Nephron (organoid): Measurements from ENCODE around the gene RESF1.

Experiments used
- H3K27ac Mint-ChIP-seq, 3 experiments: 2 replicates each; pipeline ENCODE4 v1.8.0; 2020; ENCODE audit warnings: mixed read lengths in 3 of 3, mild to moderate bottlenecking in 2 of 3, moderate library complexity in 1 of 3
- H3K27me3 Mint-ChIP-seq: 2 replicates; pipeline ENCODE4 v1.8.0; 2021; ENCODE audit warnings: low read depth, mild to moderate bottlenecking, moderate library complexity, mixed read lengths
- H3K36me3 Mint-ChIP-seq: 2 replicates; pipeline ENCODE4 v1.8.0; 2020; ENCODE audit warnings: low read depth, mixed read lengths
- H3K4me1 Mint-ChIP-seq: 2 replicates; pipeline ENCODE4 v1.8.0; 2020; ENCODE audit warnings: mixed read lengths
- H3K4me3 Mint-ChIP-seq, 3 experiments: 2 replicates each; pipeline ENCODE4 v1.8.0; 2020; ENCODE audit warnings: mild to moderate bottlenecking in 3 of 3, mixed read lengths in 3 of 3, moderate library complexity in 2 of 3
- H3K9me3 Mint-ChIP-seq: 2 replicates; pipeline ENCODE4 v1.8.0; 2020; ENCODE audit warnings: mixed read lengths
- CTCF ChIP-seq, 3 experiments: fragments of 200-600 bp; sonication (generic); IDR thresholded peaks; one replicate each; pipeline ENCODE4 v1.5.0; 2021; ENCODE audit warnings: antibody characterized with exemption in 3 of 3; ENCODE audit not compliant: unreplicated experiment in 3 of 3

The RESF1 gene

GRCh38 chr12:31954925-31955858 lies 4.0 kb upstream of the RESF1 start:
- H3K27me3 Mint-ChIP-seq = no peaks in the 10 kb centered on the region
- peak overlapping the region; percentile 4 to 43 (median 33) for H3K4me3 Mint-ChIP-seq
- H3K36me3 Mint-ChIP-seq = peaks cover 6% of the 10 kb centered on the region
- H3K9me3 Mint-ChIP-seq = peaks cover 10% of the 10 kb centered on the region
- TF ChIP-seq CTCF (IDR thresholded peaks at IDR 0.05; ENCODE audit: unreplicated experiment in 3 of 3) = no peak
- peak overlapping the region in 1 of 3 experiments; percentile 45 for H3K27ac Mint-ChIP-seq
- H3K4me1 Mint-ChIP-seq = peaks cover 12% of the 10 kb centered on the region

GRCh38 chr12:31958569-31959160 lies 550 bp upstream of the RESF1 start:
- Mint-ChIP-seq H3K4me1 (peaks cover 36% of the 10 kb centered on the region), H3K27me3 (no peaks in the 10 kb centered on the region), H3K4me3 (peak overlapping the region; percentile 92 to 96 (median 93)), H3K27ac (peak overlapping the region; percentile 90 to 97 (median 97)), H3K9me3 (peaks cover 5% of the 10 kb centered on the region), H3K36me3 (peaks cover 31% of the 10 kb centered on the region)
- TF ChIP-seq CTCF (IDR thresholded peaks at IDR 0.05; ENCODE audit: unreplicated experiment in 3 of 3) = no peak

GRCh38 chr12:31959701-31960391 lies 631 bp downstream of the RESF1 start:
- no peak for TF ChIP-seq CTCF (IDR thresholded peaks at IDR 0.05; ENCODE audit: unreplicated experiment in 3 of 3)
- peaks cover 43% of the 10 kb centered on the region for H3K36me3 Mint-ChIP-seq
- H3K27me3 Mint-ChIP-seq = no peaks in the 10 kb centered on the region
- peaks cover 16% of the 10 kb centered on the region for H3K9me3 Mint-ChIP-seq
- peak overlapping the region; percentile 88 to 98 (median 98) for H3K27ac Mint-ChIP-seq
- peaks cover 36% of the 10 kb centered on the region for H3K4me1 Mint-ChIP-seq
- peak overlapping the region; percentile 95 to 98 (median 97) for H3K4me3 Mint-ChIP-seq

GRCh38 chr12:31961137-31961536 lies 1.9 kb downstream of the RESF1 start:
- Mint-ChIP-seq H3K27me3 (no peaks in the 10 kb centered on the region), H3K27ac (peak overlapping the region; percentile 88 to 98 (median 98)), H3K36me3 (peaks cover 56% of the 10 kb centered on the region), H3K9me3 (peaks cover 16% of the 10 kb centered on the region), H3K4me1 (peaks cover 36% of the 10 kb centered on the region), H3K4me3 (peak overlapping the region; percentile 95 to 98 (median 97))
- TF ChIP-seq CTCF (IDR thresholded peaks at IDR 0.05; ENCODE audit: unreplicated experiment in 3 of 3) = no peak

GRCh38 chr12:31962076-31962475 lies 2.9 kb downstream of the RESF1 start:
- TF ChIP-seq CTCF (IDR thresholded peaks at IDR 0.05; ENCODE audit: unreplicated experiment in 3 of 3) = no peak
- Mint-ChIP-seq H3K27me3 (no peaks in the 10 kb centered on the region), H3K9me3 (peaks cover 18% of the 10 kb centered on the region), H3K27ac (peak overlapping the region in 2 of 3 experiments; percentile 40 to 53), H3K36me3 (peaks cover 61% of the 10 kb centered on the region), H3K4me1 (peaks cover 36% of the 10 kb centered on the region), H3K4me3 (peak overlapping the region; percentile 55 to 98 (median 95))
